Measurements from ENCODE around the gene HNRNPL. TPM values are rescaled to one million over a fixed set of nuclear protein-coding genes. Genes with fewer than 3 reads are reported as not detected.

HNRNPL gene
- total RNA-seq (100 to 1,000 TPM; 148 to 242 (median 169) TPM), polyA plus RNA-seq (100 to 1,000 TPM; 111 to 151 (median 114) TPM)
- long read RNA-seq, donor 1, transcript HNRNPL-201 (13 exons, 2,471 nt): major isoform, 13 of 27 reads
- long read RNA-seq, donor 1, partial matches to known transcripts: 9 of 27 reads
- long read RNA-seq, donor 1, other reads (novel, unspliced or antisense): 0 of 27 reads
- long read RNA-seq, donor 2, transcript HNRNPL-201 (13 exons, 2,471 nt): major isoform, 24 of 44 reads
- long read RNA-seq, donor 2, partial matches to known transcripts: 16 of 44 reads
- long read RNA-seq, donor 2, other reads (novel, unspliced or antisense): 0 of 44 reads
- long read RNA-seq, donor 3, transcript HNRNPL-201 (13 exons, 2,471 nt): major isoform, 6 of 21 reads
- long read RNA-seq, donor 3, partial matches to known transcripts: 7 of 21 reads
- long read RNA-seq, donor 3, other reads (novel, unspliced or antisense): 0 of 21 reads
- long read RNA-seq, donor 4, partial matches to known transcripts: 0 of 5 reads
- long read RNA-seq, donor 4, other reads (novel, unspliced or antisense): 0 of 5 reads
- long read RNA-seq, donor 5, transcript HNRNPL-201 (13 exons, 2,471 nt): major isoform, 29 of 93 reads
- long read RNA-seq, donor 5, partial matches to known transcripts: 55 of 93 reads
- long read RNA-seq, donor 5, other reads (novel, unspliced or antisense): 0 of 93 reads
- long read RNA-seq, donor 6, transcript HNRNPL-201 (13 exons, 2,471 nt): major isoform, 47 of 146 reads
- long read RNA-seq, donor 6, transcript HNRNPL-210 (13 exons, 1,633 nt): minor isoform, 8 of 146 reads
- long read RNA-seq, donor 6, transcript HNRNPL-206 (6 exons, 3,094 nt): minor isoform, 7 of 146 reads
- long read RNA-seq, donor 6, partial matches to known transcripts: 75 of 146 reads
- long read RNA-seq, donor 6, other reads (novel, unspliced or antisense): 0 of 146 reads
- long read RNA-seq, donor 7, transcript HNRNPL-206 (6 exons, 3,094 nt): minor isoform, 5 of 48 reads
- long read RNA-seq, donor 7, transcript HNRNPL-201 (13 exons, 2,471 nt): major isoform, 24 of 48 reads
- long read RNA-seq, donor 7, partial matches to known transcripts: 14 of 48 reads
- long read RNA-seq, donor 7, other reads (novel, unspliced or antisense): 0 of 48 reads
- long read RNA-seq, donor 8, transcript HNRNPL-201 (13 exons, 2,471 nt): major isoform, 18 of 47 reads
- long read RNA-seq, donor 8, transcript HNRNPL-210 (13 exons, 1,633 nt): minor isoform, 6 of 47 reads
- long read RNA-seq, donor 8, partial matches to known transcripts: 18 of 47 reads
- long read RNA-seq, donor 8, other reads (novel, unspliced or antisense): 0 of 47 reads
- long read RNA-seq, donor 9, transcript HNRNPL-201 (13 exons, 2,471 nt): major isoform, 17 of 60 reads
- long read RNA-seq, donor 9, transcript HNRNPL-206 (6 exons, 3,094 nt): minor isoform, 6 of 60 reads
- long read RNA-seq, donor 9, partial matches to known transcripts: 26 of 60 reads
- long read RNA-seq, donor 9, other reads (novel, unspliced or antisense): 0 of 60 reads
- long read RNA-seq, donor 10, transcript HNRNPL-201 (13 exons, 2,471 nt): major isoform, 9 of 9 reads
- long read RNA-seq, donor 10, partial matches to known transcripts: 0 of 9 reads
- long read RNA-seq, donor 10, other reads (novel, unspliced or antisense): 0 of 9 reads

DNA sequence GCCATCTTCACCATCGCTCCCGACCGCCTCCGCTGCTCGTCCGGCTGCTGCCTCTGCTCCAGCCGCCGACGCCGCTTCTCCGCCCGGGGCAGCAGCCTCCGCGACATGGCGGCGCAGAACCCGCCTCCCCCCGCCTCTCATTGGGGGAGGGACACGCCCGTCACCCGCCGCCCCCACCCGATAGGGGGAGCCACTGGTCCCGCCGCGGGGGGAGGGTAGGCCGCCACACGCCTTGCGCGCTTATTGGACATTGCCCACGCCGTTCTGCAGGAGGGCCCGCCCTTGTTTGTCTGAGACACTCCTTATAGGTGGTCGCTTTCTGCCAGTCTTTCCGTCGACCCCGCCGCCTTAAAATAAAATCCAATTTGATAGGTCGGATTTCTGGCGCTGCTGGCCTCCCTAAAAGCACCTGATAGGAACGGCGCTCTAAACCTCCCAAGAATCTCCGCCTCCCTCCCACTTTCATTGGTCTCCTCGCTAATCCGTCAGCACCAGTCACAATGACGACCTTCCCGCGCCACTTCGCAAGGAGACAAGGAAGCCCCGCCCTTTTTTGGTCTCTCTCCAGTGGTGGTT is at the start of gene HNRNPL:
Gene HNRNPL, minus strand, starts transcription at position 127 of the 576 bp plus-strand sequence. Its CDS starts 20 bp downstream, at position 107.
- peaks cover 42 to 60% (median 57%) of the 10 kb centered on the region in 4 donors for H3K4me1 ChIP-seq
- TF ChIP-seq POLR2A (IDR thresholded peaks at IDR 0.05) (peak in 2 of 4 donors; percentile 58 to 76), POLR2AphosphoS5 (IDR thresholded peaks at IDR 0.05) (peak; percentile 83 to 98 (median 97)), EP300 (IDR thresholded peaks at IDR 0.05) (no peak)
- TF ChIP-seq, protein P1, sequence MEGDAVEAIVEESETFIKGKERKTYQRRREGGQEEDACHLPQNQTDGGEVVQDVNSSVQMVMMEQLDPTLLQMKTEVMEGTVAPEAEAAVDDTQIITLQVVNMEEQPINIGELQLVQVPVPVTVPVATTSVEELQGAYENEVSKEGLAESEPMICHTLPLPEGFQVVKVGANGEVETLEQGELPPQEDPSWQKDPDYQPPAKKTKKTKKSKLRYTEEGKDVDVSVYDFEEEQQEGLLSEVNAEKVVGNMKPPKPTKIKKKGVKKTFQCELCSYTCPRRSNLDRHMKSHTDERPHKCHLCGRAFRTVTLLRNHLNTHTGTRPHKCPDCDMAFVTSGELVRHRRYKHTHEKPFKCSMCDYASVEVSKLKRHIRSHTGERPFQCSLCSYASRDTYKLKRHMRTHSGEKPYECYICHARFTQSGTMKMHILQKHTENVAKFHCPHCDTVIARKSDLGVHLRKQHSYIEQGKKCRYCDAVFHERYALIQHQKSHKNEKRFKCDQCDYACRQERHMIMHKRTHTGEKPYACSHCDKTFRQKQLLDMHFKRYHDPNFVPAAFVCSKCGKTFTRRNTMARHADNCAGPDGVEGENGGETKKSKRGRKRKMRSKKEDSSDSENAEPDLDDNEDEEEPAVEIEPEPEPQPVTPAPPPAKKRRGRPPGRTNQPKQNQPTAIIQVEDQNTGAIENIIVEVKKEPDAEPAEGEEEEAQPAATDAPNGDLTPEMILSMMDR (IDR thresholded peaks at IDR 0.05): peak in 5 of 7 experiments; percentile 9 to 64 (median 37)

DNA sequence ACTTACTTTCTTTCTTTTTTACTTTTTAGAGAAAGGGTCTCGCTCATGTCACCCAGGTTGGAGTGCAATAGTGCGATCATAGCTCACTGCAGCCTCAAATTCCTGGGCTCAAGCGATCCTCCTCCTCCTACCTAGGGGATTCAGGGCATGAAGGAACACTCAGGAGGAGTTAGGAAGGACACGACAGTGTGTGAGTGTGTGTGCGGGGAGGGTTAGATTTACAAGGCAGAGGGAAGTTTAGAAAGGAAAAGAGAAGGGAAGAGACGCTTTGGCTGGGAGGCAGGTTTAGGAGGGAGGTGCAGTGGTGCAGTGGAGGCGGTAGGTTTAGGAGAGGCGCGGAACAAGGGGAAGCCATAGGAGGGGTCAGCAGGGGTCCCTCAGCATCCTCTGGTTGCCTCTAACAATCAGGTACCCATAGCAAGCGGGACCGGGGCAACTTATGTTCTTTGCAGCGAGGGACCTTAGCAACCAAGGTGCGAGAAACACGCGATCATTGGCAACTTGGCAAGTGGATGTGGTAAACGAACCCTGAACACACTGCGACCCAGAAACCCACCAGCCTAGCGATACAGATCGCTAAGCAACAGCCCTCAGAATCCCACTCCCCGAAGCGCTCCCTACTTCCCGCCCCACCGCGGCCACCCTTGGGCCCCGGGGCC is 49.1 kb upstream of the HNRNPL start:
- Histone ChIP-seq H3K36me3 (peaks cover 0 to 12% (median 4%) of the 10 kb centered on the region in 4 donors), H3K9me3 (no peaks in the 10 kb centered on the region), H3K27me3 (no peaks in the 10 kb centered on the region), H3K4me1 (peaks cover 20 to 64% (median 37%) of the 10 kb centered on the region in 4 donors), H3K4me3 (peak overlapping the region; percentile 64 to 96 (median 74)), H3K27ac (peak overlapping the region; percentile 89 to 99 (median 95))
- WGBS, 5 donors: 4 to 9% (median 8%) methylated on average over 14 to 25 of the region's 25 CpGs
- TF ChIP-seq POLR2AphosphoS5 (IDR thresholded peaks at IDR 0.05): no peak
- TF ChIP-seq POLR2A (IDR thresholded peaks at IDR 0.05): no peak
- no peak for TF ChIP-seq EP300 (IDR thresholded peaks at IDR 0.05)
- TF ChIP-seq, protein P1 (IDR thresholded peaks at IDR 0.05): no peak
- peak in 1 of 2 donors; percentile 27 for DNase-seq
- intact Hi-C loops (cut with DNase I; ENCODE audit: low total_unique reads): no loop called here

More for the DNA sequence above, at the start of gene HNRNPL:
- Histone ChIP-seq H3K9me3 (no peaks in the 10 kb centered on the region), H3K27ac (peak within 1 kb of the TSS; percentile 98 to 100 (median 100)), H3K36me3 (peaks cover 28 to 34% (median 29%) of the 10 kb centered on the region in 4 donors), H3K27me3 (no peaks in the 10 kb centered on the region), H3K4me3 (peak within 1 kb of the TSS; percentile 72 to 99 (median 86))
- 0 to 1% (median 0%) methylated on average over 16 to 50 of the region's 50 CpGs for WGBS, 5 donors
- DNase-seq: peak in 1 of 2 donors; percentile 100
- intact Hi-C loops (cut with DNase I; ENCODE audit: low total_unique reads): no loop called here

DNA sequence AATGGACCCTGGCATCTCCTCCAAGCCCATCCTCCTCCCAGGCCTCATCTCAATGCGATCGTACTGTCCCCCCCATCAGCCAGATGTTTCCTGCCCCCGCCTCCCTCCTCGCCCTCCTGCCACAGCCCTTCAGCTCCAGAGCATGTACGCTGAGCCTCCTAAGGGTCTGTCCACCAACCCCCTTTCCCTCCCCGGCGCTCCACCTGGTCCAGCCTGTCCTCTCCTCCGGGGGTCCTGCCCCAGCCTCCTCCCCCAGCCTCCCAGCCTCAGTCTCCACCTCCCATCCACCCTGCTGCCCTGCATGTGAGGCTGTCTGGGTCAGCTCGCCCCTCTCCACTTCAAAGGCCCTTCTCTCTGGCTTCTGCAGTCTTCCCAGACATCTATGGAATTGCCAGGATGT is 45.2 kb upstream of the HNRNPL start:
- no peaks in the 10 kb centered on the region for H3K27me3 ChIP-seq
- no peak for DNase-seq
- 62 to 85% (median 81%) methylated on average over 9 of the region's 9 CpGs for WGBS, 5 donors
- TF ChIP-seq EP300 (IDR thresholded peaks at IDR 0.05): no peak
- H3K36me3 ChIP-seq: peaks cover 7 to 48% (median 41%) of the 10 kb centered on the region in 4 donors
- no peak overlapping the region for H3K4me3 ChIP-seq
- no peaks in the 10 kb centered on the region for H3K9me3 ChIP-seq
- intact Hi-C loops (cut with DNase I; ENCODE audit: low total_unique reads): no loop called here
- H3K27ac ChIP-seq: no peak overlapping the region
- peaks cover 13 to 44% (median 22%) of the 10 kb centered on the region in 4 donors for H3K4me1 ChIP-seq
